OCI-LY7 (cell line): ENCODE measurements around the gene RASSF4. TPM values are rescaled to one million over a fixed set of nuclear protein-coding genes. Genes with fewer than 3 reads are reported as not detected.

Source experiments
- BruUV-seq: library from RNA; stranded (reverse); fragments of 400-500 nt; replicated peaks from 2 replicates; lab custom pipeline; 2021; lab: Mats Ljungman, UMichigan
- CTCF ChIA-PET: fragments of 300-600 bp; sonication (Branson Sonifier 250); formaldehyde crosslinking; loops from one replicate; lab custom pipeline; 2022; ENCODE audit warnings: antibody characterized with exemption; ENCODE audit not compliant: unreplicated experiment; lab: Charles Lee
- POLR2A ChIA-PET: fragments of 300-600 bp; sonication (Branson Sonifier 250); formaldehyde crosslinking; loops from one replicate; lab custom pipeline; 2022; ENCODE audit warnings: antibody characterized with exemption; lab: Charles Lee
- DNase-seq: peaks from one replicate; pipeline ENCODE4 v3.0.0-alpha.2; 2015; ENCODE audit warnings: low spot score
- H2AFZ ChIP-seq: fragments of 200-600 bp; sonication (generic), shearing (Covaris generic); 2 replicates; pipeline ENCODE4 v1.6.1; 2014; ENCODE audit warnings: mild to moderate bottlenecking, antibody characterized with exemption, low read length, moderate library complexity
- H3K27ac ChIP-seq: fragments of 200-600 bp; sonication (generic); 2 replicates; pipeline ENCODE4 v1.5.1; 2014; ENCODE audit warnings: mixed run types, low read depth, mild to moderate bottlenecking, moderate library complexity, low read length, inconsistent platforms; ENCODE audit not compliant: poor library complexity, severe bottlenecking
- H3K36me3 ChIP-seq: fragments of 200-600 bp; sonication (generic); 2 replicates; pipeline ENCODE4 v1.6.1; 2014; ENCODE audit warnings: mild to moderate bottlenecking, antibody characterized with exemption, low read length, moderate library complexity, mixed read lengths; ENCODE audit not compliant: insufficient read depth
- H3K4me1 ChIP-seq: fragments of 200-600 bp; sonication (generic); 2 replicates; pipeline ENCODE4 v1.5.1; 2014; ENCODE audit warnings: mild to moderate bottlenecking, low read length; ENCODE audit not compliant: insufficient read depth, poor library complexity, severe bottlenecking
- H3K4me2 ChIP-seq: fragments of 200-600 bp; sonication (generic); 2 replicates; pipeline ENCODE4 v1.6.1; 2014; ENCODE audit warnings: mild to moderate bottlenecking, low read length
- H3K4me3 ChIP-seq: fragments of 200-600 bp; sonication (generic); 2 replicates; pipeline ENCODE4 v1.5.1; 2014; ENCODE audit warnings: mild to moderate bottlenecking, low read depth, low read length; ENCODE audit not compliant: poor library complexity, severe bottlenecking
- H3K79me2 ChIP-seq: fragments of 200-600 bp; sonication (generic); 2 replicates; pipeline ENCODE4 v1.6.1; 2016; ENCODE audit warnings: low read depth, mild to moderate bottlenecking, low read length, moderate library complexity, mixed read lengths; ENCODE audit not compliant: insufficient read depth
- H3K9me2 ChIP-seq: fragments of 200-600 bp; sonication (generic); 2 replicates; pipeline ENCODE4 v1.6.1; 2016; ENCODE audit warnings: mild to moderate bottlenecking, low read length, mixed read lengths; ENCODE audit not compliant: insufficient read depth
- H3K9me3 ChIP-seq: fragments of 200-600 bp; sonication (generic); 2 replicates; pipeline ENCODE4 v1.6.1; 2014; ENCODE audit warnings: mild to moderate bottlenecking, mixed run types, low read length, mixed read lengths
- H4K20me1 ChIP-seq: fragments of 200-600 bp; sonication (generic); 2 replicates; pipeline ENCODE4 v1.6.1; 2014; ENCODE audit warnings: mild to moderate bottlenecking, antibody characterized with exemption, low read length, moderate library complexity, mixed read lengths; ENCODE audit not compliant: insufficient read depth
- CTCF ChIP-seq: fragments of 200-600 bp; sonication (generic); conservative IDR thresholded peaks from 2 replicates; pipeline ENCODE4 v1.5.1; 2014; ENCODE audit warnings: mild to moderate bottlenecking, antibody characterized with exemption, low read length, moderate library complexity, mixed read lengths
- EZH2phosphoT487 ChIP-seq: fragments of 200-600 bp; sonication (generic); IDR thresholded peaks from 2 replicates; pipeline ENCODE4 v1.6.1; 2018; ENCODE audit warnings: low read depth, borderline replicate concordance, mild to moderate bottlenecking, mixed run types, antibody characterized with exemption, low read length, moderate library complexity, mixed read lengths
- intact Hi-C: fragments of 100-400 bp; cut with micrococcal nuclease; formaldehyde crosslinking; loops from one replicate; pipeline ENCODE4 v1.10.0; 2022; ENCODE audit not compliant: unreplicated experiment
- total RNA-seq, 2 experiments: library from RNA; depleted of rRNA in 1 of 2; stranded (reverse); fragments of >200 nt in 1 of 2; shearing (Covaris generic) in 1 of 2; gene quantifications; 2 replicates each; pipeline ENCODE4 v1.2.3, GENCODE V29; 2014 to 2022

The RASSF4 gene
- total RNA-seq, 2 experiments from 2014 or later = 2.6 to 5.3 TPM

GRCh38 chr10:44974628-44975430, 15.2 kb downstream of the RASSF4 start:
- DNase-seq = peak; percentile 80
- H3K4me2 ChIP-seq = peak overlapping the region; percentile 78
- peak overlapping the region; percentile 65 for H3K4me3 ChIP-seq
- H3K9me2 ChIP-seq = no peaks in the 10 kb centered on the region
- intact Hi-C loops = loop anchor here (1.0 kb wide), 1 partner anchor 43 kb away; no protein-coding TSS in a partner anchor
- H3K27ac ChIP-seq = peak overlapping the region; percentile 3
- BruUV-seq = no TSS peak
- no peaks in the 10 kb centered on the region for H3K9me3 ChIP-seq
- ChIA-PET POLR2A (interaction anchor here (0.6 to 1.9 kb wide), 2 partner anchors 11 kb away, joined by 3 to 9 read pairs; no protein-coding TSS in a partner anchor), CTCF (no interaction called here)
- no peaks in the 10 kb centered on the region for H4K20me1 ChIP-seq
- peak overlapping the region; percentile 99 for H2AFZ ChIP-seq
- peak; percentile 92 for TF ChIP-seq CTCF
- no peak for TF ChIP-seq EZH2phosphoT487
- no peaks in the 10 kb centered on the region for H3K79me2 ChIP-seq
- no peaks in the 10 kb centered on the region for H3K36me3 ChIP-seq
- peaks cover 18% of the 10 kb centered on the region for H3K4me1 ChIP-seq

GRCh38 chr10:44975431-44976331, 16.1 kb downstream of the RASSF4 start:
- Histone ChIP-seq H3K4me1 (peaks cover 18% of the 10 kb centered on the region), H3K4me3 (no peak overlapping the region), H3K36me3 (no peaks in the 10 kb centered on the region), H3K27ac (no peak overlapping the region), H4K20me1 (no peaks in the 10 kb centered on the region), H2AFZ (no peak overlapping the region), H3K9me3 (no peaks in the 10 kb centered on the region), H3K4me2 (no peak overlapping the region), H3K79me2 (no peaks in the 10 kb centered on the region), H3K9me2 (no peaks in the 10 kb centered on the region)
- POLR2A ChIA-PET = no interaction called here
- intact Hi-C loops = loop anchor here (1.0 kb wide), 1 partner anchor 43 kb away; no protein-coding TSS in a partner anchor
- DNase-seq = no peak
- CTCF ChIA-PET = interaction anchor here (0.6 kb wide), 1 partner anchor 41 kb away, joined by 9 read pairs; no protein-coding TSS in a partner anchor
- BruUV-seq = no TSS peak
- no peak for TF ChIP-seq CTCF
- no peak for TF ChIP-seq EZH2phosphoT487
